Liver (tissue), 9 donors: ENCODE measurements around the gene UBD. TPM values are rescaled to one million over a fixed set of nuclear protein-coding genes. Genes with fewer than 3 reads are reported as not detected.

Experiments
- DNase-seq: peaks from one replicate; pipeline ENCODE4 v3.0.0-alpha.2; 2017; ENCODE audit warnings: low spot score
- H3K27ac ChIP-seq, 2 donors: one replicate each; pipeline ENCODE4 v1.7.0; 2013; ENCODE audit warnings: inconsistent platforms in 2 of 2, low read length in 2 of 2, control low read depth in 1 of 2, low read depth in 1 of 2, mild to moderate bottlenecking in 1 of 2
- H3K27me3 ChIP-seq, 4 donors: one replicate each; pipeline versions ENCODE4 v1.6.1 to v1.7.0; 2013; ENCODE audit warnings: low read length in 3 of 4, inconsistent platforms in 1 of 4, mild to moderate bottlenecking in 1 of 4, moderate library complexity in 1 of 4; ENCODE audit not compliant: control insufficient read depth in 4 of 4, insufficient read depth in 4 of 4
- H3K36me3 ChIP-seq, 4 donors: one replicate each; pipeline versions ENCODE4 v1.6.1 to v1.7.0; 2013; ENCODE audit warnings: low read length in 3 of 4, mild to moderate bottlenecking in 3 of 4, low read depth in 1 of 4, moderate library complexity in 1 of 4; ENCODE audit not compliant: control insufficient read depth in 4 of 4, insufficient read depth in 3 of 4
- H3K4me1 ChIP-seq, 4 donors: one replicate each; pipeline versions ENCODE4 v1.6.1 to v1.7.0; 2013; ENCODE audit warnings: low read length in 3 of 4, mild to moderate bottlenecking in 3 of 4, moderate library complexity in 1 of 4; ENCODE audit not compliant: control insufficient read depth in 4 of 4, insufficient read depth in 4 of 4
- H3K4me3 ChIP-seq, 3 donors: one replicate each; pipeline versions ENCODE4 v1.6.1 to v1.7.0; 2013; ENCODE audit warnings: low read length in 3 of 3, control low read depth in 1 of 3, low read depth in 1 of 3, mild to moderate bottlenecking in 1 of 3
- H3K9ac ChIP-seq, 2 donors: one replicate each; pipeline ENCODE4 v1.7.0; 2013; ENCODE audit warnings: low read length in 2 of 2, mild to moderate bottlenecking in 2 of 2, moderate library complexity in 2 of 2, control low read depth in 1 of 2, low read depth in 1 of 2
- H3K9me3 ChIP-seq, 4 donors: one replicate each; pipeline versions ENCODE4 v1.6.1 to v1.7.0; 2013; ENCODE audit warnings: low read length in 3 of 4; ENCODE audit not compliant: control insufficient read depth in 4 of 4
- ATF3 ChIP-seq: IDR thresholded peaks from 2 replicates; pipeline ENCODE4 v1.6.1; 2016; ENCODE audit warnings: antibody characterized with exemption
- EGR1 ChIP-seq, 2 donors: IDR thresholded peaks; 2 replicates each; pipeline ENCODE4 v1.6.1; 2016 to 2018; ENCODE audit warnings: antibody characterized with exemption in 2 of 2, low read depth in 2 of 2
- FOXA1 ChIP-seq: IDR thresholded peaks from 2 replicates; pipeline ENCODE4 v1.6.1; 2016; ENCODE audit warnings: antibody characterized with exemption
- FOXA2 ChIP-seq: IDR thresholded peaks from 2 replicates; pipeline ENCODE4 v1.6.1; 2016; ENCODE audit warnings: antibody characterized with exemption
- GABPA ChIP-seq, 2 donors: IDR thresholded peaks in 1 of 2; conservative IDR thresholded peaks in 1 of 2; 2 replicates each; pipeline ENCODE4 v1.6.1; 2016; ENCODE audit warnings: antibody characterized with exemption in 2 of 2, mild to moderate bottlenecking in 1 of 2, moderate library complexity in 1 of 2
- HNF4A ChIP-seq, 2 donors: conservative IDR thresholded peaks; 2 replicates each; pipeline ENCODE4 v1.6.1; 2016; ENCODE audit warnings: antibody characterized with exemption in 2 of 2, mild to moderate bottlenecking in 2 of 2
- HNF4G ChIP-seq: IDR thresholded peaks from 2 replicates; pipeline ENCODE4 v1.6.1; 2016; ENCODE audit warnings: antibody characterized with exemption
- JUND ChIP-seq, 2 donors: IDR thresholded peaks; 2 replicates each; pipeline ENCODE4 v1.6.1; 2016; ENCODE audit warnings: antibody characterized with exemption in 2 of 2
- MAX ChIP-seq: IDR thresholded peaks from 2 replicates; pipeline ENCODE4 v1.6.1; 2016; ENCODE audit warnings: antibody characterized with exemption
- NR2F2 ChIP-seq: IDR thresholded peaks from 2 replicates; pipeline ENCODE4 v1.6.1; 2016; ENCODE audit warnings: antibody characterized with exemption
- RAD21 ChIP-seq, 2 donors: IDR thresholded peaks; 2 replicates each; pipeline ENCODE4 v1.6.1; 2016; ENCODE audit warnings: antibody characterized with exemption in 2 of 2, mild to moderate bottlenecking in 2 of 2
- REST ChIP-seq: IDR thresholded peaks from 2 replicates; pipeline ENCODE4 v1.6.1; 2016; ENCODE audit warnings: antibody characterized with exemption, mild to moderate bottlenecking
- RXRA ChIP-seq, 2 donors: IDR thresholded peaks; 2 replicates each; pipeline ENCODE4 v1.6.1; 2017 to 2018; ENCODE audit warnings: antibody characterized with exemption in 2 of 2, mild to moderate bottlenecking in 1 of 2
- SP1 ChIP-seq: IDR thresholded peaks from 2 replicates; pipeline ENCODE4 v1.6.1; 2018; ENCODE audit warnings: antibody characterized with exemption, mild to moderate bottlenecking
- TAF1 ChIP-seq: conservative IDR thresholded peaks from 2 replicates; pipeline ENCODE4 v1.6.1; 2016; ENCODE audit warnings: antibody characterized with exemption, mild to moderate bottlenecking
- YY1 ChIP-seq: IDR thresholded peaks from 2 replicates; pipeline ENCODE4 v1.6.1; 2016; ENCODE audit warnings: antibody characterized with exemption, mild to moderate bottlenecking
- ZBTB33 ChIP-seq: IDR thresholded peaks from 2 replicates; pipeline ENCODE4 v1.6.1; 2016; ENCODE audit warnings: antibody characterized with exemption
- WGBS: extraction: QIAGEN DNeasy Blood & Tissue Kit; methylation state at CpG from one replicate; pipeline ENCODE4 v1.1.7; 2013; 5-methylcytosine and 5-hydroxymethylcytosine counted together
- polyA plus RNA-seq, 2 donors: library from polyadenylated mRNA; stranded (reverse) in 1 of 2; unstranded in 1 of 2; fragments of 200-250 nt in 1 of 2; fragments of >200 nt in 1 of 2; fragmentation: Nextera tagmentation in 1 of 2; extraction: Ambion mirVana in 1 of 2; gene quantifications; one replicate each; pipeline versions ENCODE4 v1.2.1 to v1.2.3, GENCODE V29; 2013 to 2015
- total RNA-seq, 2 donors: library from RNA; depleted of rRNA; stranded (reverse); fragments of >200 nt; gene quantifications; one replicate each; pipeline ENCODE4 v1.2.3, GENCODE V29; 2014
- TF ChIP-seq, protein P1 (sequence below): fragments of 150-350 bp; IDR thresholded peaks from 2 replicates; pipeline ENCODE4 v1.5.1; 2017; ENCODE audit warnings: improper control_type of control experiment, low read depth, low read length; ENCODE audit not compliant: missing input control
- donor health status: healthy.
- donor health status: healthy.
- donor health status: healthy.
- donor health status: healthy.
- donor health status: healthy.

The UBD gene
- total and polyA plus RNA-seq, 4 donors: 7.0 to 35.1 (median 28.1) TPM

GRCh38 chr6:29566856-29567255 is 7.3 kb upstream of the UBD start (continued):
- TF ChIP-seq REST: no peak

GRCh38 chr6:29564875-29565274 is 5.3 kb upstream of the UBD start:
- Histone ChIP-seq H3K9me3 (no peaks in the 10 kb centered on the region), H3K9ac (no peak overlapping the region), H3K36me3 (no peaks in the 10 kb centered on the region), H3K27me3 (peaks cover 0 to 8% (median 0%) of the 10 kb centered on the region in 4 donors), H3K27ac (no peak overlapping the region), H3K4me3 (no peak overlapping the region), H3K4me1 (peaks cover 0 to 4% (median 4%) of the 10 kb centered on the region in 4 donors)
- TF ChIP-seq YY1 (no peak), RXRA (IDR thresholded peaks at IDR 0.05) (no peak), TAF1 (no peak), NR2F2 (no peak), HNF4A (conservative IDR thresholded peaks at IDR 0.05) (no peak), HNF4G (no peak), GABPA (IDR thresholded peaks at IDR 0.05 in 1 of 2, conservative IDR thresholded peaks at IDR 0.05 in 1 of 2) (no peak), MAX (no peak), EGR1 (IDR thresholded peaks at IDR 0.05; ENCODE audit: low read depth in 2 of 2) (no peak), FOXA2 (no peak), RAD21 (IDR thresholded peaks at IDR 0.05) (no peak), FOXA1 (no peak)
- no peak for DNase-seq

DNA sequence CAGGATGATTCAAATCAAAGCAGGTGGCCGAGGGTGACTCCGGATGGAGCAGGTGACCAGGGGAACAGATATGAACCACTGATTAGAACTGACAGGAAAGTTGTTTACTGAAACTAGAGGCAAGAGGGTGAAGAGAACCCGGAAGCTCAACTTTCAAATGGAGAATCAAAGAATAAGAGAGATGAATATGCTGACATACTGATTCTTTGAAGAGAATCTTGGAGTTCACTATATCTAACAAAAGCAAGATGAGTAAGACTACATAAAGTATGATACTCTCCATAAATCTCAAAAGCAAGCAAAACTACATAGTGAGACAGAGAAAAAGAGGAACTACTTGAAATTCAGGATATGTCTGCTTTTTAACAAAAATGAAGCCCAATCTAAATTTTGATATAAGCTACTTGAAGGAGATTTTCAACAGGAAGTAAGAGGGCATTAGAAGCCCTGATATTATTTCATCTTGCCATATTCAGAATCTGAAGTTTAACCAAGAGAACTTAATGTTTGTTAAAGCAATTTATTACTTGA is 4.0 kb upstream of the UBD start:
- no peak overlapping the region for H3K27ac ChIP-seq
- H3K27me3 ChIP-seq: peaks cover 0 to 5% (median 0%) of the 10 kb centered on the region in 4 donors
- H3K36me3 ChIP-seq: no peaks in the 10 kb centered on the region
- H3K4me1 ChIP-seq: peaks cover 0 to 12% (median 6%) of the 10 kb centered on the region in 4 donors
- no peak for DNase-seq
- H3K9me3 ChIP-seq: no peaks in the 10 kb centered on the region
- TF ChIP-seq RXRA (IDR thresholded peaks at IDR 0.05) (no peak), JUND (IDR thresholded peaks at IDR 0.05) (no peak), YY1 (no peak)
- WGBS: 61% methylated on average over 3 of the region's 3 CpGs
- no peak overlapping the region for H3K9ac ChIP-seq
- no peak overlapping the region for H3K4me3 ChIP-seq

GRCh38 chr6:29561606-29562181 is 2.2 kb upstream of the UBD start:
- Histone ChIP-seq H3K4me1 (peaks cover 0 to 12% (median 6%) of the 10 kb centered on the region in 4 donors), H3K27me3 (peaks cover 0 to 5% (median 0%) of the 10 kb centered on the region in 4 donors), H3K9me3 (no peaks in the 10 kb centered on the region), H3K36me3 (no peaks in the 10 kb centered on the region), H3K4me3 (no peak overlapping the region), H3K27ac (no peak overlapping the region), H3K9ac (no peak overlapping the region)
- TF ChIP-seq YY1 (no peak), ZBTB33 (no peak), TAF1 (no peak), ATF3 (no peak), GABPA (IDR thresholded peaks at IDR 0.05 in 1 of 2, conservative IDR thresholded peaks at IDR 0.05 in 1 of 2) (no peak), JUND (IDR thresholded peaks at IDR 0.05) (no peak), FOXA2 (no peak), SP1 (no peak), RAD21 (IDR thresholded peaks at IDR 0.05) (no peak), NR2F2 (no peak), HNF4A (conservative IDR thresholded peaks at IDR 0.05) (no peak), FOXA1 (no peak)
- TF ChIP-seq, protein P1, sequence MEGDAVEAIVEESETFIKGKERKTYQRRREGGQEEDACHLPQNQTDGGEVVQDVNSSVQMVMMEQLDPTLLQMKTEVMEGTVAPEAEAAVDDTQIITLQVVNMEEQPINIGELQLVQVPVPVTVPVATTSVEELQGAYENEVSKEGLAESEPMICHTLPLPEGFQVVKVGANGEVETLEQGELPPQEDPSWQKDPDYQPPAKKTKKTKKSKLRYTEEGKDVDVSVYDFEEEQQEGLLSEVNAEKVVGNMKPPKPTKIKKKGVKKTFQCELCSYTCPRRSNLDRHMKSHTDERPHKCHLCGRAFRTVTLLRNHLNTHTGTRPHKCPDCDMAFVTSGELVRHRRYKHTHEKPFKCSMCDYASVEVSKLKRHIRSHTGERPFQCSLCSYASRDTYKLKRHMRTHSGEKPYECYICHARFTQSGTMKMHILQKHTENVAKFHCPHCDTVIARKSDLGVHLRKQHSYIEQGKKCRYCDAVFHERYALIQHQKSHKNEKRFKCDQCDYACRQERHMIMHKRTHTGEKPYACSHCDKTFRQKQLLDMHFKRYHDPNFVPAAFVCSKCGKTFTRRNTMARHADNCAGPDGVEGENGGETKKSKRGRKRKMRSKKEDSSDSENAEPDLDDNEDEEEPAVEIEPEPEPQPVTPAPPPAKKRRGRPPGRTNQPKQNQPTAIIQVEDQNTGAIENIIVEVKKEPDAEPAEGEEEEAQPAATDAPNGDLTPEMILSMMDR: no peak
- no peak for DNase-seq
- WGBS: 93% methylated on average over 1 of the region's 1 CpG
